Uterus (tissue), 4 donors: Measurements from ENCODE around the gene PAAF1. TPM values are rescaled to one million over a fixed set of nuclear protein-coding genes. Genes with fewer than 3 reads are reported as not detected.

Source experiments
- DNase-seq, 2 donors: peaks; one replicate each; pipeline ENCODE4 v3.0.0-alpha.2; 2019 to 2020
- H3K27ac ChIP-seq, 2 donors: fragments of 200-600 bp; sonication (generic); 1 replicate in 1 of 2; 2 replicates in 1 of 2; pipeline ENCODE4 v1.5.1; 2016 to 2018
- H3K27me3 ChIP-seq, 2 donors: fragments of 200-600 bp; sonication (generic); one replicate each; pipeline ENCODE4 v1.5.1; 2018 to 2019; ENCODE audit warnings: control low read depth in 1 of 2
- H3K36me3 ChIP-seq, 2 donors: fragments of 200-600 bp; sonication (generic); one replicate each; pipeline ENCODE4 v1.5.1; 2019; ENCODE audit warnings: control low read depth in 1 of 2
- H3K4me1 ChIP-seq, 2 donors: fragments of 200-600 bp; sonication (generic); one replicate each; pipeline ENCODE4 v1.5.1; 2018 to 2019; ENCODE audit warnings: control low read depth in 1 of 2
- H3K4me3 ChIP-seq, 2 donors: fragments of 200-600 bp; sonication (generic); 1 replicate in 1 of 2; 2 replicates in 1 of 2; pipeline ENCODE4 v1.5.1; 2018 to 2019; ENCODE audit warnings: mild to moderate bottlenecking in 1 of 2
- H3K9me3 ChIP-seq, 2 donors: fragments of 200-600 bp; sonication (generic); one replicate each; pipeline ENCODE4 v1.5.1; 2019; ENCODE audit warnings: control low read depth in 1 of 2
- CTCF ChIP-seq, 4 experiments: fragments of 200-600 bp in 2 of 4; fragments of 450-650 bp in 2 of 4; sonication (generic) in 2 of 4; IDR thresholded peaks; one replicate each; pipeline ENCODE4 v1.5.1; 2016 to 2019; ENCODE audit warnings: antibody characterized with exemption in 4 of 4, mild to moderate bottlenecking in 2 of 4, moderate library complexity in 1 of 4
- POLR2A ChIP-seq, 2 donors: fragments of 450-650 bp; IDR thresholded peaks; one replicate each; pipeline ENCODE4 v1.6.1; 2016; ENCODE audit warnings: antibody characterized with exemption in 2 of 2, mild to moderate bottlenecking in 1 of 2, moderate library complexity in 1 of 2
- intact Hi-C: fragments of 100-400 bp; cut with DNase I; formaldehyde crosslinking; loops from one replicate; pipeline ENCODE4 v1.15.1; 2023; ENCODE audit warnings: low total_unique reads
- total RNA-seq, 4 donors: library from RNA; depleted of rRNA in 3 of 4; stranded (reverse); fragments of >200 nt in 3 of 4; gene quantifications; one replicate each; pipeline versions ENCODE4 v1.1.0 to v1.2.4, GENCODE V29; 2014 to 2023
- donor health status: DM: yes; HTN: yes; CAD: no.

Gene PAAF1
- total RNA-seq, 4 donors from 2014 or later: 0.59 to 20.8 (median 9.0) TPM

- intact Hi-C loops: no loop called here
- DNase-seq: no peak
- H3K4me1 ChIP-seq: no peaks in the 10 kb centered on the region
- H3K27ac ChIP-seq: no peak overlapping the region
- no peaks in the 10 kb centered on the region for H3K9me3 ChIP-seq
- no peak for TF ChIP-seq POLR2A (IDR thresholded peaks at IDR 0.05)
- TF ChIP-seq CTCF (IDR thresholded peaks at IDR 0.05): no peak
- H3K36me3 ChIP-seq: no peaks in the 10 kb centered on the region
- H3K27me3 ChIP-seq: no peaks in the 10 kb centered on the region
- H3K4me3 ChIP-seq: no peak overlapping the region
Measured at GRCh38 chr11:73913472-73913871, 36.7 kb downstream of the PAAF1 start.

- H3K36me3 ChIP-seq: no peaks in the 10 kb centered on the region
- no peak for DNase-seq
- no peaks in the 10 kb centered on the region for H3K9me3 ChIP-seq
- no peaks in the 10 kb centered on the region for H3K27me3 ChIP-seq
- no peak overlapping the region for H3K27ac ChIP-seq
- intact Hi-C loops: no loop called here
- TF ChIP-seq CTCF (IDR thresholded peaks at IDR 0.05) (no peak), POLR2A (IDR thresholded peaks at IDR 0.05) (no peak)
- H3K4me1 ChIP-seq: no peaks in the 10 kb centered on the region
- H3K4me3 ChIP-seq: no peak overlapping the region
Measured at GRCh38 chr11:73914284-73914683, 37.5 kb downstream of the PAAF1 start.

GRCh38 chr11:73916435-73916834 is 39.6 kb downstream of the PAAF1 start:
- DNase-seq: no peak
- Histone ChIP-seq H3K27me3 (no peaks in the 10 kb centered on the region), H3K36me3 (no peaks in the 10 kb centered on the region), H3K4me3 (no peak overlapping the region), H3K4me1 (no peaks in the 10 kb centered on the region), H3K9me3 (no peaks in the 10 kb centered on the region), H3K27ac (no peak overlapping the region)
- no peak for TF ChIP-seq CTCF (IDR thresholded peaks at IDR 0.05)
- intact Hi-C loops: no loop called here

- H3K4me1 ChIP-seq: no peaks in the 10 kb centered on the region
- no peak for DNase-seq
- no peaks in the 10 kb centered on the region for H3K36me3 ChIP-seq
- H3K4me3 ChIP-seq: no peak overlapping the region
- no peak overlapping the region for H3K27ac ChIP-seq
- intact Hi-C loops: no loop called here
- no peaks in the 10 kb centered on the region for H3K27me3 ChIP-seq
- no peak for TF ChIP-seq POLR2A (IDR thresholded peaks at IDR 0.05)
- no peak for TF ChIP-seq CTCF (IDR thresholded peaks at IDR 0.05)
- H3K9me3 ChIP-seq: no peaks in the 10 kb centered on the region
Measured at GRCh38 chr11:73921180-73921579, 44.4 kb downstream of the PAAF1 start.

- no peak for TF ChIP-seq CTCF (IDR thresholded peaks at IDR 0.05)
- TF ChIP-seq POLR2A (IDR thresholded peaks at IDR 0.05): no peak
- no peaks in the 10 kb centered on the region for H3K36me3 ChIP-seq
- intact Hi-C loops: no loop called here
- no peaks in the 10 kb centered on the region for H3K9me3 ChIP-seq
- no peaks in the 10 kb centered on the region for H3K27me3 ChIP-seq
- DNase-seq: no peak
- H3K27ac ChIP-seq: no peak overlapping the region
- H3K4me1 ChIP-seq: no peaks in the 10 kb centered on the region
- H3K4me3 ChIP-seq: no peak overlapping the region
Measured at GRCh38 chr11:73929388-73929787, 52.6 kb downstream of the PAAF1 start.
